Heart left ventricle (tissue), 16 donors: ENCODE data around the gene EN1. TPM values are rescaled to one million over a fixed set of nuclear protein-coding genes. Genes with fewer than 3 reads are reported as not detected.

Source experiments
- ATAC-seq, 4 donors: fragments of 200-7000 bp; cut with Tn5 transposase; one replicate each; pipeline ENCODE4 v1.9.1; 2020 to 2022; ENCODE audit warnings: moderate library complexity in 4 of 4, mild to moderate bottlenecking in 3 of 4, moderate number of reproducible peaks in 1 of 4
- DNase-seq, 5 donors: peaks; one replicate each; pipeline ENCODE4 v3.0.0-alpha.2; 2020
- H3K27ac ChIP-seq, 12 donors: fragments of 200-600 bp; sonication (generic) in 4 of 12; one replicate each; pipeline versions ENCODE4 v1.5.0 to v1.8.0; 2016 to 2022; ENCODE audit warnings: mild to moderate bottlenecking in 2 of 12
- H3K27me3 ChIP-seq, 9 donors: fragments of 200-600 bp; sonication (generic) in 2 of 9; one replicate each; pipeline versions ENCODE4 v1.5.1 to v1.8.0; 2016 to 2022; ENCODE audit warnings: mild to moderate bottlenecking in 3 of 9
- H3K36me3 ChIP-seq, 9 donors: fragments of 200-600 bp; sonication (generic) in 2 of 9; one replicate each; pipeline versions ENCODE4 v1.5.0 to v1.8.0; 2018 to 2022; ENCODE audit warnings: mild to moderate bottlenecking in 2 of 9
- H3K4me1 ChIP-seq, 12 donors: fragments of 200-600 bp; sonication (generic) in 4 of 12; one replicate each; pipeline versions ENCODE4 v1.5.0 to v1.8.0; 2016 to 2022; ENCODE audit warnings: mild to moderate bottlenecking in 3 of 12
- H3K4me3 ChIP-seq, 12 donors: fragments of 200-600 bp; sonication (generic) in 4 of 12; one replicate each; pipeline versions ENCODE4 v1.5.0 to v1.8.0; 2017 to 2022; ENCODE audit warnings: mild to moderate bottlenecking in 9 of 12, moderate library complexity in 4 of 12
- H3K9me3 ChIP-seq, 12 donors: fragments of 200-600 bp; sonication (generic) in 4 of 12; one replicate each; pipeline versions ENCODE4 v1.5.0 to v1.8.0; 2016 to 2022; ENCODE audit warnings: mild to moderate bottlenecking in 1 of 12
- CTCF ChIP-seq, 12 donors: fragments of 200-600 bp; sonication (generic) in 4 of 12; IDR thresholded peaks; one replicate each; pipeline versions ENCODE4 v1.5.0 to v1.8.0; 2018 to 2022; ENCODE audit warnings: antibody characterized with exemption in 12 of 12, mild to moderate bottlenecking in 5 of 12
- POLR2A ChIP-seq, 2 donors: fragments of 450-650 bp; IDR thresholded peaks; one replicate each; pipeline ENCODE4 v1.6.1; 2017; ENCODE audit warnings: antibody characterized with exemption in 2 of 2, mild to moderate bottlenecking in 2 of 2, moderate library complexity in 2 of 2
- WGBS, 4 donors: extraction: QIAGEN DNeasy Blood & Tissue Kit in 2 of 4; methylation state at CpG; one replicate each; pipeline versions ENCODE4 v1.1.5 to v1.1.7; 2013 to 2018; 5-methylcytosine and 5-hydroxymethylcytosine counted together
- intact Hi-C, 10 donors: fragments of 100-400 bp; cut with DNase I; formaldehyde crosslinking; loops; one replicate each; pipeline versions ENCODE4 v1.11.1 to v1.14.2; 2022
- polyA plus RNA-seq, 2 donors: library from polyadenylated mRNA; stranded (reverse); fragments of 200-250 nt; gene quantifications; one replicate each; pipeline ENCODE4 v1.2.3, GENCODE V29; 2013
- total RNA-seq, 9 donors: library from RNA; depleted of rRNA in 2 of 9; stranded (reverse); fragments of >200 nt in 2 of 9; fragmentation: NEBNext Ultra II Directional in 3 of 9; extraction: Animal tissue kit (Norgen Biotek cat#: 25700) in 3 of 9; gene quantifications; one replicate each; pipeline versions ENCODE4 v1.1.0 to v1.2.4, GENCODE V29; 2016 to 2023
- donor health status: ischemic (EF 13 %, LVEDD 7.1; RV severe dilation, severe dysfunction).
- donor health status: healthy with polysubstance abuse.
- donor health status: DM: no; HTN: yes; CAD: no.
- donor health status: DM: no; HTN: no; CAD: no.
- donor health status: ischemic (EF 25% LVEDD 6.9; RV normal size, moderate dysfunction).
- donor health status: ischemic (EF 25% LVEDD 5.7; RV mildly dilated, moderate dysfunction).
- donor health status: healthy.
- donor health status: DM: yes; HTN: yes; CAD: no.
- donor health status: ischemic (EF 35%, LVEDD 5.7; RV mildly dilated, moderate dysfunction).
- donor health status: nonischemic (EF 11% LVEDD 7.7; RV severe dilation, severe dysfunction).
- donor health status: DM: yes; HTN: yes; CAD: no.
- donor health status: PGD.
- donor health status: ischemic (EF 29% LVEDD 5.4; RV normal size, mild dysfunction).
- donor health status: nonischemic (EF 23%, LVEDD 6.1; RV moderate dilation, normal function).

Gene EN1
- total and polyA plus RNA-seq, 11 donors, result 0.27 TPM; not detected in 10

- intact Hi-C loops, result loop anchor here in 6 of 10 donors (2.0 to 10.0 kb wide), 5 partner anchors 479 to 809 kb away; no protein-coding TSS in a partner anchor
- WGBS, 4 donors, result 1 to 4% (median 3%) methylated on average over 39 to 42 of the region's 42 CpGs
- Histone ChIP-seq H3K9me3 (no peaks in the 10 kb centered on the region), H3K4me3 (no peak overlapping the region), H3K27ac (no peak overlapping the region), H3K36me3 (no peaks in the 10 kb centered on the region), H3K27me3 (peaks cover 81 to 100% (median 98%) of the 10 kb centered on the region in 9 donors), H3K4me1 (peaks cover 0 to 52% (median 10%) of the 10 kb centered on the region in 12 donors)
- ATAC-seq, result no peak
- no peak for TF ChIP-seq CTCF (IDR thresholded peaks at IDR 0.05)
- no peak for TF ChIP-seq POLR2A (IDR thresholded peaks at IDR 0.05)
- DNase-seq, result no peak
These were observed 6.3 kb upstream of the EN1 start for GRCh38 chr2:118853651-118854291.

GRCh38 chr2:118853129-118853640, 5.7 kb upstream of the EN1 start:
- Histone ChIP-seq H3K9me3 (no peaks in the 10 kb centered on the region), H3K4me1 (peaks cover 0 to 52% (median 14%) of the 10 kb centered on the region in 12 donors), H3K36me3 (no peaks in the 10 kb centered on the region), H3K27ac (no peak overlapping the region), H3K4me3 (no peak overlapping the region), H3K27me3 (peaks cover 81 to 100% (median 98%) of the 10 kb centered on the region in 9 donors)
- intact Hi-C loops, result loop anchor here in 4 of 10 donors (5.0 to 10.0 kb wide), 3 partner anchors 478 to 806 kb away; no protein-coding TSS in a partner anchor
- DNase-seq (no peak), ATAC-seq (no peak)
- TF ChIP-seq CTCF (IDR thresholded peaks at IDR 0.05) (no peak), POLR2A (IDR thresholded peaks at IDR 0.05) (no peak)
- WGBS, 4 donors, result 4 to 8% (median 4%) methylated on average over 25 of the region's 25 CpGs

GRCh38 chr2:118852605-118853128, 5.2 kb upstream of the EN1 start:
- ATAC-seq (no peak), DNase-seq (no peak)
- Histone ChIP-seq H3K36me3 (no peaks in the 10 kb centered on the region), H3K27ac (no peak overlapping the region), H3K4me3 (no peak overlapping the region), H3K27me3 (peaks cover 82 to 100% (median 98%) of the 10 kb centered on the region in 9 donors), H3K9me3 (no peaks in the 10 kb centered on the region), H3K4me1 (peaks cover 0 to 52% (median 17%) of the 10 kb centered on the region in 12 donors)
- intact Hi-C loops, result loop anchor here in 4 of 10 donors (5.0 to 10.0 kb wide), 3 partner anchors 478 to 805 kb away; no protein-coding TSS in a partner anchor
- WGBS, 4 donors, result 2 to 4% (median 2%) methylated on average over 16 to 31 of the region's 31 CpGs
- TF ChIP-seq POLR2A (IDR thresholded peaks at IDR 0.05), result no peak

GRCh38 chr2:118851650-118852049, 4.2 kb upstream of the EN1 start:
- DNase-seq (no peak), ATAC-seq (no peak)
- 4 to 8% (median 6%) methylated on average over 15 to 17 of the region's 17 CpGs for WGBS, 4 donors

More at GRCh38 chr2:118851650-118852049, 4.2 kb upstream of the EN1 start:
- H3K9me3 ChIP-seq, result no peaks in the 10 kb centered on the region
- peaks cover 75 to 100% (median 95%) of the 10 kb centered on the region in 9 donors for H3K27me3 ChIP-seq
- H3K36me3 ChIP-seq, result no peaks in the 10 kb centered on the region
- no peak overlapping the region for H3K27ac ChIP-seq
- H3K4me3 ChIP-seq, result no peak overlapping the region
- TF ChIP-seq CTCF (IDR thresholded peaks at IDR 0.05) (no peak), POLR2A (IDR thresholded peaks at IDR 0.05) (no peak)
- peaks cover 0 to 52% (median 20%) of the 10 kb centered on the region in 12 donors for H3K4me1 ChIP-seq
- intact Hi-C loops, result loop anchor here in 4 of 10 donors (5.0 to 10.0 kb wide), 3 partner anchors 477 to 804 kb away; no protein-coding TSS in a partner anchor
